ENCODE data around the gene RPL14. TPM values are rescaled to one million over a fixed set of nuclear protein-coding genes. Genes with fewer than 3 reads are reported as not detected.

RPL14 gene
- 100 to 1,000 TPM; 306 to 534 (median 345) TPM for total RNA-seq

DNA sequence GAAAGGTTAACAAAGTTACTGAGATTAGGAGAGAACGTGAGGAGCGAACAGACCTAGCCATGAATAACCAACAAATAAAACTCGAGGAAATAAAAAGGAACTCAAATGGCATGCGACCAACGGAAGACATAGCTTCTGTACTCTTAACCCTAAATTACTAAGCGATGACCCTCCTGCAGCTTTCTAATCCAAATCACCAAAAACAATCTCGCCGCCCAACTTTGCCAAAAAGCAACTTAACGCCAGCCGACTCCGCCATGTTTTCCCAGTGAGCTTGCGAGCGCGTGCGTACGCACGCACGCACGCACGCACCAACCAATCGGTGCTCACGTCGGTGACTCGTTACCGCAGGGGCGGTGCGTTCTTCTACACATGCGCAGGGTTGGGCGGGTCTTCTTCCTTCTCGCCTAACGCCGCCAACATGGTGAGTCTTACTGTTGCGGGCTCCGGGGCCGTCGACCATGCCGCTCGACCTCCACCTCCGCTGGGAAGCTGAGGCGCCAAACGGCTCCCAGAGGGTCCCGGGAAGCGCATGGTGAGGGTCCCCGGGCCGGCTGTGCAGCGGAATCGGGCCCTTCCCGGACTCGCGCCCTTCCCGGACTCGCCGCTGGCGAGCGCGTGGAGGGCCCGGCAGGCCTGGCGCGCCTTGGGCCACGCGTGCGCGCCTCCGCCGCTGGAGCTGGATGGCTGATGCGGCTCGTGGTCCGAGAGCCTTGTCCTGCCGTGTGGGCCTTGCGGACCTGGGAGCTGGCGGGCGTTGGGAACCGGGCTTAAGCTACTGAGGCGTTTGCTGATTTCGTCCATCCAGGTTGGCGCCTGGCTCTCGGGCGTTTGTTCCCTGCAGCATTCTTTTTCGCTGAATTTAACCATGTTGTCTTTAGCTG is at the start of gene RPL14:
Gene RPL14, plus strand, starts transcription at position 400 of the 884 bp plus-strand sequence. Its CDS starts 133 bp downstream, at position 533.
- TF ChIP-seq, protein P1, sequence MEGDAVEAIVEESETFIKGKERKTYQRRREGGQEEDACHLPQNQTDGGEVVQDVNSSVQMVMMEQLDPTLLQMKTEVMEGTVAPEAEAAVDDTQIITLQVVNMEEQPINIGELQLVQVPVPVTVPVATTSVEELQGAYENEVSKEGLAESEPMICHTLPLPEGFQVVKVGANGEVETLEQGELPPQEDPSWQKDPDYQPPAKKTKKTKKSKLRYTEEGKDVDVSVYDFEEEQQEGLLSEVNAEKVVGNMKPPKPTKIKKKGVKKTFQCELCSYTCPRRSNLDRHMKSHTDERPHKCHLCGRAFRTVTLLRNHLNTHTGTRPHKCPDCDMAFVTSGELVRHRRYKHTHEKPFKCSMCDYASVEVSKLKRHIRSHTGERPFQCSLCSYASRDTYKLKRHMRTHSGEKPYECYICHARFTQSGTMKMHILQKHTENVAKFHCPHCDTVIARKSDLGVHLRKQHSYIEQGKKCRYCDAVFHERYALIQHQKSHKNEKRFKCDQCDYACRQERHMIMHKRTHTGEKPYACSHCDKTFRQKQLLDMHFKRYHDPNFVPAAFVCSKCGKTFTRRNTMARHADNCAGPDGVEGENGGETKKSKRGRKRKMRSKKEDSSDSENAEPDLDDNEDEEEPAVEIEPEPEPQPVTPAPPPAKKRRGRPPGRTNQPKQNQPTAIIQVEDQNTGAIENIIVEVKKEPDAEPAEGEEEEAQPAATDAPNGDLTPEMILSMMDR (IDR thresholded peaks at IDR 0.05; ENCODE audit: low read depth), result no peak

DNA sequence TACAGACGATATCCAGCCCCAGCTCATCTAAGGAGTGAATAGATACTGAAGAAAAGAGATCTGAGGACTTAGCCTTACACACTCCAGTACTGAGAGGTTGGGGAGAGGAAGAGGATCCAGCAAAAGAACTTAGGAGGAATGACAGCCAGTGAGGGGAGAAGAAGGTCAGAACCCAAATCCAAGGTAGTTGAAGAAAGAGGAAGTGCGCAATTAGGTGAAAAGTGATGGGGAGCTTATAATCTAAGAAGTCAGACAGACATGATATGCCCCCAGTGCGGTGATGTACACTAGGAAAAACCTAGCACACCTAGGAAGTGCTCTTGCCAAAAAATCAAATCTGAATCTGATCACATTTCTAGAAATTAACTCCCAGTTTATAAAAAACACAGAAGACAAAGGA is 49.5 kb upstream of the RPL14 start:
- TF ChIP-seq, protein P1 (IDR thresholded peaks at IDR 0.05; ENCODE audit: low read depth), result no peak

DNA sequence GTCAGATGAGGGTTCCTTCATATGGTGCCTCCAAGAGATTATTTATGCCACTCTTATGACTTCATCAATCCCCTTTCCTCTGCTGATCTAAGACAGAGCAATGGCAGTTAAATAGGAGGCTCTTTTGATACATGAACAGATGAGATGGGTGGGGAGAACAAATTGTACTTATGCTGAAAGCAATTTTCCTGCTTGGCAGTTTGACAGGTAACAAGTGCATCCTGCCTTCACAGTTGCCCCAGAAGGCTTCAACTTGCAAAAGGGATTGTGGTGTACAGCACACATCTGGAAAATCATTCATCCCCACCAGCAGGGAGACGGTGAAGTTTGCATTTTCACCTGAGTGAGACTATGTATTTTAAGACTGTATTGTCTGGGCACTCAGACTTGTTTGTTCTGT is 42.9 kb upstream of the RPL14 start:
- TF ChIP-seq, protein P1 (IDR thresholded peaks at IDR 0.05; ENCODE audit: low read depth), result no peak

DNA sequence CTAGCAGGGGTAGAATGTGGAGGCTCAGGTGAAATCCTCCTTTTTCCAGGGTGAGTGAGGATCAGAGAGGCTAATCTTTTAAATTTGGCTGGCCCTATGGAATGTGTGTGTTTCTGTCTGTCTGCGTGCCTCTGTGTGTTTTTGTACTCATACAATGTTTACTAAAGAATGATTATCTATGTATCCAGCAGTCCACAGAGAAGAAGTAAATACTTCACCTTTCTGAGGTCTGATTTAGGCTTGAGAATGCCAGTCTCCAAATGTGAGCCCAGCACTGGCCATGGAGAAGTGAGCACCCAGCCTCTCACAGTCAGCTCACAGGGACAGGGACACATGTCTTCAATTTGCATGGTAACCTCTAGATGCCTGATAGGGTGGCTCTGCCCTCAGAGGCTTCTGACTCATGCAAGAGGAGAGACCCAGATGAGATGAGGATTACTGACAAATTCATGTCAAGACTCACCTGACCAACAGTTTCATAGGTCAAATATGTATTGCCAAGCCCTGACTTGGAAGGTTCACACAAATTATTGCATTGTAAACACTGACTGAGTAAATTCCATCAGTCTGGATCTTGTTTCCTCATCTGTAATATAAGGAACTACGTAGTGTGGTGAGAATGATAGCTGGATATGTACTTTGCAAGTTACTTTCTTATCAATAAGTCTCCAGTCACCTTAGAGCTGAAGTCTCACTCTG is 39.1 kb upstream of the RPL14 start:
- TF ChIP-seq, protein P1 (IDR thresholded peaks at IDR 0.05; ENCODE audit: low read depth), result no peak

DNA sequence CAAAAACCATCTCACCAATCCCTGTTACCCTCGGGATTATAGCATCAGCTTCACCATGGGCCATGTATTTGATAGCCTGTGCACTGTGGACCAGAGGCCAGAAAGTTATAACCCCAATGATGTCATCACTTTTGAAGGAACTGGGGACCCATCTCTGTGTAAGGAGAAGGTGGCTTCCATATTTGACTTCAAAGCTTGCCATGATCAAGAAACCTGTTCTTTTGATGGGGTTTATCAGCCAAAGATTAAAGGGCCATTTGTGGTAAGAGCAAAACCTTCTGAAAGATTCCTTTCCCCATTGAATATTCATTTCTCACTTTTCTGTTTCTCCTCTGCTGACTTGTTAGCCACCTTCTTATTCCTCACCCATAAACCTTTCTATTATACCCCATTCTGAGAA is 34.3 kb upstream of the RPL14 start:
- TF ChIP-seq, protein P1 (IDR thresholded peaks at IDR 0.05; ENCODE audit: low read depth), result no peak

DNA sequence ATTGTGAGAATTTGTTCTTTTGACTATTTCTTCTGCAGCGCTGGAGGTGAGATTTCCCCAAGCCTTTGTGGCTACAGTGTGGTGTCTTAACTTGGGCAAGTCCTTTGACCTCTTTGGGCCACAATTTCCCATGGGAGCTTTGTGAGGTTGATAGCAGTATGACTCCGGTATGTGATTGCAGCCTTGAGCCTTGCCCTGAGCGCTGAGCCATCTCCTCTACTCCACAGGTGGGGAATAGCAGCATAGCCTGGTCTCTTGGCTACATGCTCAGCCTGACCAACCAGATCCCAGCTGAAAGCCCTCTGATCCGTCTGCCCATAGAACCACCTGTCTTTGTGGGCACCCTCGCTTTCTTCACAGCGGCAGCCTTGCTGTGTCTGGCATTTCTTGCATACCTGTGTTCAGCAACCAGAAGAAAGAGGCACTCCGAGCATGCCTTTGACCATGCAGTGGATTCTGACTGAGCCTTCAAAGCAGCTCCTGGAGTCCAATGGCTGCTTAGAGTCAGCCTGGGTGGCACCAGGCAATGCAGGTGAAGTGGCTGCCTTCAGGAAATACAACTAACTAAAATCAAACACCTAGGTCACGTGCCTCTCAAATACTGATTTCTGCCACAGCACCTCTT is 30.0 kb upstream of the RPL14 start:
- TF ChIP-seq, protein P1 (IDR thresholded peaks at IDR 0.05; ENCODE audit: low read depth), result no peak

DNA sequence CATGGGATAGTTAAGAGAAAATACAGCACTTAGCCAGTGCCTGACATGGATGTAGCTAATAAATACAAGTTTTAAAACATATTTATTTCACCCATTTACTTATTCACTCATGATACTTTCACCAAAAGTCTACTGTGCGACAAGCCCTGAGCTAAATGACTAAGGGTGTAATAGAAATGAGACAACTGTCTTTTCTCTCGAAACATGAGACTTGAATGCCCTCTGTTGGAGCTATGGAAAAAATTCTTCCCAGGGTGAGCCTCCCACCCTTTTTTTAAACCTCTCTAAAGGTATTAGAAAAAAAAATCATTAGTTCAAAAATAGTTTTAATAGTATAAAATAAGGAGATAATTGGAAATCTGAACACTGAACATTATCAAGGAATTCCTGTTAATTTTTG is 24.3 kb upstream of the RPL14 start:
- TF ChIP-seq, protein P1 (IDR thresholded peaks at IDR 0.05; ENCODE audit: low read depth), result no peak
